IMR-90 (cell line): ENCODE data around the gene PTPRN2. TPM values are rescaled to one million over a fixed set of nuclear protein-coding genes. Genes with fewer than 3 reads are reported as not detected.

Experiments used
- ATAC-seq: fragments of 200-7000 bp; cut with Tn5 transposase; 2 replicates; pipeline ENCODE4 v1.9.1; 2020; ENCODE audit warnings: low read depth, mild to moderate bottlenecking, moderate library complexity
- BruUV-seq: library from RNA; stranded (reverse); fragments of 400-500 nt; replicated peaks from 2 replicates; lab custom pipeline; 2021; lab: Mats Ljungman, UMichigan
- CTCF ChIA-PET: fragments of 300-600 bp; formaldehyde crosslinking; extraction: SDS; loops from one replicate; lab custom pipeline; 2021; ENCODE audit warnings: antibody characterized with exemption; lab: Yijun Ruan, JAX
- POLR2A ChIA-PET: fragments of 300-600 bp; sonication (Branson Sonifier 250); formaldehyde crosslinking; loops from one replicate; lab custom pipeline; 2022; ENCODE audit warnings: antibody characterized with exemption; ENCODE audit not compliant: unreplicated experiment; lab: Charles Lee
- DNase-seq: peaks from one replicate; pipeline ENCODE4 v3.0.0; 2013
- H2AFZ ChIP-seq: replicated peaks from 2 replicates; pipeline ENCODE3; 2013; ENCODE audit warnings: low read length, mild to moderate bottlenecking; ENCODE audit not compliant: poor library complexity
- H2AK5ac ChIP-seq: 2 replicates; pipeline ENCODE4 v1.6.1; 2013; ENCODE audit warnings: low read depth, low read length, inconsistent platforms
- H2AK9ac ChIP-seq: replicated peaks from 2 replicates; pipeline ENCODE3; 2013; ENCODE audit warnings: mild to moderate bottlenecking, low read depth, low read length, moderate library complexity; ENCODE audit not compliant: poor library complexity
- H2BK120ac ChIP-seq: 2 replicates; pipeline ENCODE4 v1.6.1; 2013; ENCODE audit warnings: low read depth, low read length, inconsistent platforms
- H2BK15ac ChIP-seq: 3 replicates; pipeline ENCODE4 v1.6.1; 2013; ENCODE audit warnings: low read depth, low read length, inconsistent platforms
- H2BK20ac ChIP-seq: 2 replicates; pipeline ENCODE4 v1.6.1; 2013; ENCODE audit warnings: low read depth, mild to moderate bottlenecking, inconsistent platforms, low read length, moderate library complexity
- H2BK5ac ChIP-seq: 2 replicates; pipeline ENCODE4 v1.6.1; 2013; ENCODE audit warnings: mild to moderate bottlenecking, low read depth, low read length, inconsistent platforms; ENCODE audit not compliant: poor library complexity, severe bottlenecking
- H3K14ac ChIP-seq: replicated peaks from 2 replicates; pipeline ENCODE4 v1.6.1; 2013; ENCODE audit warnings: low read depth, low read length, inconsistent platforms
- H3K18ac ChIP-seq: 2 replicates; pipeline ENCODE4 v1.6.1; 2013; ENCODE audit warnings: low read depth, low read length, control low read depth
- H3K23ac ChIP-seq: 2 replicates; pipeline ENCODE4 v1.6.1; 2013; ENCODE audit warnings: low read depth, low read length, inconsistent platforms
- H3K27ac ChIP-seq: 2 replicates; pipeline ENCODE4 v1.5.1; 2013; ENCODE audit warnings: mild to moderate bottlenecking, control low read depth, low read length; ENCODE audit not compliant: insufficient read depth
- H3K27me3 ChIP-seq: 2 replicates; pipeline ENCODE4 v1.6.1; 2013; ENCODE audit warnings: low read length; ENCODE audit not compliant: control insufficient read depth, insufficient read depth
- H3K36me3 ChIP-seq: 2 replicates; pipeline ENCODE4 v1.6.1; 2013; ENCODE audit warnings: low read length, mixed read lengths; ENCODE audit not compliant: control insufficient read depth, insufficient read depth
- H3K4ac ChIP-seq: 2 replicates; pipeline ENCODE4 v1.6.1; 2013; ENCODE audit warnings: low read depth, low read length, inconsistent platforms
- H3K4me1 ChIP-seq: 2 replicates; pipeline ENCODE4 v1.6.1; 2013; ENCODE audit warnings: low read length, mixed read lengths; ENCODE audit not compliant: control insufficient read depth, insufficient read depth
- H3K4me2 ChIP-seq: 2 replicates; pipeline ENCODE4 v1.6.1; 2013; ENCODE audit warnings: low read depth, mild to moderate bottlenecking, control low read depth, low read length, moderate library complexity
- H3K4me3 ChIP-seq: 2 replicates; pipeline ENCODE4 v1.5.1; 2013; ENCODE audit warnings: low read depth, mild to moderate bottlenecking, control low read depth, low read length, moderate library complexity; ENCODE audit not compliant: insufficient read depth
- H3K56ac ChIP-seq: 2 replicates; pipeline ENCODE4 v1.6.1; 2013; ENCODE audit warnings: low read length, inconsistent platforms; ENCODE audit not compliant: insufficient read depth; ENCODE audit errors: extremely low read depth
- H3K79me1 ChIP-seq, 2 experiments: 2 replicates each; pipeline ENCODE4 v1.6.1; 2013; ENCODE audit warnings: low read length in 2 of 2, inconsistent platforms in 1 of 2, low read depth in 1 of 2
- H3K9ac ChIP-seq: 2 replicates; pipeline ENCODE4 v1.6.1; 2013; ENCODE audit warnings: low read depth, low read length, control low read depth
- H3K9me1 ChIP-seq: 2 replicates; pipeline ENCODE4 v1.6.1; 2013; ENCODE audit warnings: low read length, inconsistent platforms; ENCODE audit not compliant: insufficient read depth
- H3K9me3 ChIP-seq: 2 replicates; pipeline ENCODE4 v1.6.1; 2013; ENCODE audit warnings: low read length; ENCODE audit not compliant: control insufficient read depth, insufficient read depth
- H4K20me1 ChIP-seq: 2 replicates; pipeline ENCODE4 v1.6.1; 2013; ENCODE audit warnings: low read length, inconsistent platforms; ENCODE audit not compliant: insufficient read depth
- H4K5ac ChIP-seq: 2 replicates; pipeline ENCODE4 v1.6.1; 2013; ENCODE audit warnings: mild to moderate bottlenecking, low read depth, low read length, control low read depth
- H4K8ac ChIP-seq, 2 experiments: 2 replicates each; pipeline ENCODE4 v1.6.1; 2013; ENCODE audit warnings: low read depth in 2 of 2, low read length in 2 of 2, control low read depth in 1 of 2, inconsistent platforms in 1 of 2
- H4K91ac ChIP-seq: 2 replicates; pipeline ENCODE4 v1.6.1; 2013; ENCODE audit warnings: low read depth, low read length, inconsistent platforms; ENCODE audit not compliant: insufficient read depth
- BHLHE40 ChIP-seq: fragments of 150-350 bp; IDR thresholded peaks from 2 replicates; pipeline ENCODE4 v1.6.1; 2016; ENCODE audit warnings: mild to moderate bottlenecking, low read depth, low read length
- CEBPB ChIP-seq: IDR thresholded peaks from 2 replicates; pipeline ENCODE4 v1.6.1; 2012; ENCODE audit warnings: low read depth, low read length, improper control_type of control experiment
- FOS ChIP-seq: fragments of 150-350 bp; IDR thresholded peaks from 2 replicates; pipeline ENCODE4 v1.6.1; 2016; ENCODE audit warnings: low read depth, low read length
- MAFK ChIP-seq: IDR thresholded peaks from 2 replicates; pipeline ENCODE4 v1.6.1; 2012; ENCODE audit warnings: low read depth, low read length, improper control_type of control experiment
- MAZ ChIP-seq: IDR thresholded peaks from 2 replicates; pipeline ENCODE4 v1.6.1; 2012; ENCODE audit warnings: low read depth, mild to moderate bottlenecking, low read length, improper control_type of control experiment, moderate library complexity, borderline replicate concordance
- MXI1 ChIP-seq: IDR thresholded peaks from 2 replicates; pipeline ENCODE4 v1.6.1; 2012; ENCODE audit warnings: low read depth, mild to moderate bottlenecking, low read length, moderate library complexity, borderline replicate concordance
- NFE2L2 ChIP-seq: fragments of 150-350 bp; IDR thresholded peaks from 2 replicates; pipeline ENCODE4 v1.6.1; 2016; ENCODE audit warnings: low read depth, mild to moderate bottlenecking, low read length
- RAD21 ChIP-seq: IDR thresholded peaks from 2 replicates; pipeline ENCODE4 v1.6.1; 2012; ENCODE audit warnings: low read length, improper control_type of control experiment
- RCOR1 ChIP-seq: IDR thresholded peaks from 2 replicates; pipeline ENCODE4 v1.6.1; 2012; ENCODE audit warnings: mild to moderate bottlenecking, low read length, improper control_type of control experiment; ENCODE audit not compliant: insufficient replicate concordance
- WGBS, 2 experiments: methylation state at CpG; one replicate each; pipeline versions ENCODE4 v1.1.5 to v1.1.7; 2013; ENCODE audit warnings: missing lambda C conversion rate in 2 of 2; ENCODE audit not compliant: insufficient read length in 1 of 2; ENCODE audit errors: extremely low coverage in 2 of 2; 5-methylcytosine and 5-hydroxymethylcytosine counted together
- dilution Hi-C: fragments of 300-500 bp; cut with HindIII; formaldehyde crosslinking; loops from one replicate; pipeline ENCODE4 v1.14.3; 2018; ENCODE audit warnings: low sequenced_read_pairs; ENCODE audit not compliant: unreplicated experiment
- in situ Hi-C: fragments of 300-500 bp; cut with MboI; formaldehyde crosslinking; loops from 3 replicates; pipeline ENCODE4 v1.14.3; 2019; ENCODE audit warnings: low sequenced_read_pairs, inconsistent platforms, mixed read lengths
- intact Hi-C: fragments of 100-400 bp; cut with micrococcal nuclease; formaldehyde crosslinking; loops from 2 replicates; pipeline ENCODE4 v1.10.0; 2022
- polyA plus RNA-seq, 3 experiments: library from polyadenylated mRNA; depleted of rRNA; stranded (reverse); fragments of >200 nt; gene quantifications; 2 replicates each; pipeline ENCODE4 v1.2.3, GENCODE V29; 2012; ENCODE audit warnings: low replicate concordance in 1 of 3
- total RNA-seq: library from RNA; depleted of rRNA; stranded (reverse); fragments of >200 nt; gene quantifications from 2 replicates; pipeline ENCODE4 v1.2.3, GENCODE V29; 2012
- TF ChIP-seq, protein P1 (sequence below): conservative IDR thresholded peaks from 2 replicates; pipeline ENCODE4 v1.5.1; 2012; ENCODE audit warnings: mild to moderate bottlenecking, low read depth, low read length, improper control_type of control experiment
- TF ChIP-seq, protein P2 (sequence below): fragments of 150-350 bp; IDR thresholded peaks from 2 replicates; pipeline ENCODE4 v1.6.1; 2017; ENCODE audit warnings: mild to moderate bottlenecking, antibody characterized with exemption, low read length, low read depth

The PTPRN2 gene
- total and polyA plus RNA-seq, 2 of the 4 experiments (the other 2 are of a cell fraction), result 0.03 TPM; not detected in 1

DNA sequence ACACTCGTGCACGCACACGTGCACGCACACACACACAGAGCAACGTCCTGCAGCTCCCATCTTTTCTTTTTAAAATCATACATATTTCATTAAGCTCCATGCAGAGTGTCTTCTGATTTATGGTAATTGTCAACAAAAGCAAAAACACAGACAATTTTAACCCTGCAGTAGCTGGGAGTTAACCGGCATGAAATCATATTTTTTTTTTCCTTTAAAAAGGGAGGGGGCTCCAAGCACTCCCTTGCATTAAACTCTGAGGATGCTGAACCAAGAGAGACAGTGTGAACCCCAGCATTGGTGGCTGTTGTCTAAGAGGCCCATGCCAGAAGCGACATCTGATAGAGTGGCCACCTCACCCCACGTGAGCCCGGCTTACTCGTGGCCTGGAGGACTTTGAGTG is 708.2 kb downstream of the PTPRN2 start:
- no peak overlapping the region for H4K5ac ChIP-seq
- WGBS, 2 experiments, result no CpG with 5 or more reads among the region's 10 CpGs
- H3K56ac ChIP-seq, result no peak overlapping the region
- no TSS peak for BruUV-seq
- H4K91ac ChIP-seq, result no peak overlapping the region
- no peak overlapping the region for H3K4me2 ChIP-seq
- no peak overlapping the region for H3K18ac ChIP-seq
- no peak overlapping the region for H3K14ac ChIP-seq
- ATAC-seq (no peak), DNase-seq (no peak)
- H3K9me1 ChIP-seq, result no peaks in the 10 kb centered on the region
- H3K36me3 ChIP-seq, result no peaks in the 10 kb centered on the region
- in situ Hi-C loops, result no loop called here
- H3K9me3 ChIP-seq, result peaks cover 43% of the 10 kb centered on the region
- no peaks in the 10 kb centered on the region for H4K20me1 ChIP-seq
- no peaks in the 10 kb centered on the region for H3K79me1 ChIP-seq
- intact Hi-C loops, result no loop called here
- H4K8ac ChIP-seq, result no peak overlapping the region
- no peaks in the 10 kb centered on the region for H3K4me1 ChIP-seq
- H3K27me3 ChIP-seq, result no peaks in the 10 kb centered on the region
- no peak overlapping the region for H2AK9ac ChIP-seq
- H2BK15ac ChIP-seq, result no peak overlapping the region
- no peak overlapping the region for H3K4ac ChIP-seq
- TF ChIP-seq MAZ (no peak), FOS (no peak), RCOR1 (no peak), BHLHE40 (no peak), NFE2L2 (no peak), CEBPB (no peak), MAFK (no peak), RAD21 (no peak), MXI1 (no peak)
- TF ChIP-seq, protein P1, sequence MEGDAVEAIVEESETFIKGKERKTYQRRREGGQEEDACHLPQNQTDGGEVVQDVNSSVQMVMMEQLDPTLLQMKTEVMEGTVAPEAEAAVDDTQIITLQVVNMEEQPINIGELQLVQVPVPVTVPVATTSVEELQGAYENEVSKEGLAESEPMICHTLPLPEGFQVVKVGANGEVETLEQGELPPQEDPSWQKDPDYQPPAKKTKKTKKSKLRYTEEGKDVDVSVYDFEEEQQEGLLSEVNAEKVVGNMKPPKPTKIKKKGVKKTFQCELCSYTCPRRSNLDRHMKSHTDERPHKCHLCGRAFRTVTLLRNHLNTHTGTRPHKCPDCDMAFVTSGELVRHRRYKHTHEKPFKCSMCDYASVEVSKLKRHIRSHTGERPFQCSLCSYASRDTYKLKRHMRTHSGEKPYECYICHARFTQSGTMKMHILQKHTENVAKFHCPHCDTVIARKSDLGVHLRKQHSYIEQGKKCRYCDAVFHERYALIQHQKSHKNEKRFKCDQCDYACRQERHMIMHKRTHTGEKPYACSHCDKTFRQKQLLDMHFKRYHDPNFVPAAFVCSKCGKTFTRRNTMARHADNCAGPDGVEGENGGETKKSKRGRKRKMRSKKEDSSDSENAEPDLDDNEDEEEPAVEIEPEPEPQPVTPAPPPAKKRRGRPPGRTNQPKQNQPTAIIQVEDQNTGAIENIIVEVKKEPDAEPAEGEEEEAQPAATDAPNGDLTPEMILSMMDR, result no peak
- TF ChIP-seq, protein P2, sequence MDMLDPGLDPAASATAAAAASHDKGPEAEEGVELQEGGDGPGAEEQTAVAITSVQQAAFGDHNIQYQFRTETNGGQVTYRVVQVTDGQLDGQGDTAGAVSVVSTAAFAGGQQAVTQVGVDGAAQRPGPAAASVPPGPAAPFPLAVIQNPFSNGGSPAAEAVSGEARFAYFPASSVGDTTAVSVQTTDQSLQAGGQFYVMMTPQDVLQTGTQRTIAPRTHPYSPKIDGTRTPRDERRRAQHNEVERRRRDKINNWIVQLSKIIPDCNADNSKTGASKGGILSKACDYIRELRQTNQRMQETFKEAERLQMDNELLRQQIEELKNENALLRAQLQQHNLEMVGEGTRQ, result no peak
- no peak overlapping the region for H3K27ac ChIP-seq
- no peak overlapping the region for H2BK120ac ChIP-seq
- H2AFZ ChIP-seq, result no peak overlapping the region
- POLR2A ChIA-PET, result interaction anchor here (0.6 kb wide), 1 partner anchor 419 kb away, joined by 3 read pairs; no protein-coding TSS in a partner anchor
- no peak overlapping the region for H2BK5ac ChIP-seq
- H3K23ac ChIP-seq, result no peak overlapping the region
- CTCF ChIA-PET, result no interaction called here
- no peak overlapping the region for H3K9ac ChIP-seq
- H2AK5ac ChIP-seq, result no peak overlapping the region
- H2BK20ac ChIP-seq, result no peak overlapping the region
- H3K4me3 ChIP-seq, result no peak overlapping the region
- dilution Hi-C loops, result no loop called here
